SK-N-SH treated with all-trans-retinoic acid at 6 μM for 48 hours (cell line): ENCODE results near the gene SEPTIN7.

ENCODE experiments used
- PATZ1 ChIP-seq: fragments of 250-450 bp; sonication (Bioruptor Pico); IDR thresholded peaks from 2 replicates; pipeline ENCODE4 v1.8.0; 2020; ENCODE audit warnings: mild to moderate bottlenecking, moderate library complexity, borderline replicate concordance
- ZFP3 ChIP-seq: fragments of 250-450 bp; sonication (Bioruptor Pico); IDR thresholded peaks from 2 replicates; pipeline ENCODE4 v1.5.0; 2020; ENCODE audit warnings: mild to moderate bottlenecking, moderate library complexity

- TF ChIP-seq ZFP3 (no peak), PATZ1 (no peak)
These were observed 40.6 kb upstream of the SEPTIN7 start for GRCh38 chr7:35760143-35760745.
